HG03432 (cell line): ENCODE data around the gene KRT38.
"Not testable (repeated sequence)": the region's sequence is repeated elsewhere in the genome, so short reads cannot be mapped to it uniquely, and the experiment has no call there.

Experiments
- ATAC-seq: cut with Tn5 transposase; IDR thresholded peaks from one replicate; pipeline ENCODE4 v1.9.1; 2021; ENCODE audit warnings: mild to moderate bottlenecking, moderate library complexity; ENCODE audit not compliant: unreplicated experiment

The KRT38 gene

DNA sequence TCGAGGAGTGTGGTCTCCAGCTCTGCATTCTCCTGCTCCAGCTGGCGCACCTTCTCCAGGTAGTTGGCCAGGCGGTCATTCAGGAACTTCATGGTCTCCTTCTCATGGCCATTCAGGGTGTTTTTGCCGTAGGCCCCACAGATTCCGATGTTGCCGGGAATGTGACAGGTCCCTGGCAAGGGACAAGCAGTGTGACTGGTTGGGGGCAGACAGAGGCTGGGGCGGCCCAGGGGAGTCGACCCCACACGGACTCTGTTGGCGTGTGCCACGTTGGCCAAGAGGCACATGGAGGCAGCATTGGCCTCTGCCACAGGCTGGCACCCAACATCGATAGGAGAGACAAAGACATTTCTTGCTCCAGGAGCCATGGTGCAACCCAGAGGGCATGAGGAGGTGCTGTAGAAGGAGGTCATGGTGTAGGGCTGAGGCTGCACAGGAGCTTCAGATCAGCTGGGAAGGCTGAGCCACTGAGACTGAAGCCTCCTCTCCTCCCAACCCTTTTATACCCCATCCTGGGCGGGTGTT, 16.6 kb downstream of the KRT38 start, which contains the start of gene KRT37:
TSS of gene KRT37 (minus strand) at position 475 of the 525 bp plus-strand sequence. CDS start at position 413, 62 bp downstream.
- no peak for ATAC-seq

DNA sequence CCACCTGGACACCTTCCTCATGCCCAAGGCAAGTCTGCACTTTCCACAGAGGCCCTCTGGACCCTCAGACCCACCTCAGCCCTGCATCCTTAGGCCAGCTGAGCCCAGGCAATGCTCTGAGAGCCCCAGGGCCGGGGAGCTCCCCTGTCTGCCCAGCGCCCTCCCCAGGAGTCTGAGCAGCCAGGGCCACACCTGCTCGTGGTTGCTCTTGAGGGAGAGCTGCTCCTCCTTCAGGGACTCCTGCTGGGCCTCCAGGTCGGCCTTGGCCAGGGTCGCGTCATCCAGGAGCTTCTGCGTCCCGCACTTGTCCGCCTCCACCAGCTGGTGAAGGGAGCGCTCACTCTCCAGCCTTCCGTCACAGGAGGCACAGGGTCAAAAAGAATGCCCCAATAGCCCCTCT, 18.2 kb downstream of the KRT38 start:
- not testable (repeated sequence) for ATAC-seq

DNA sequence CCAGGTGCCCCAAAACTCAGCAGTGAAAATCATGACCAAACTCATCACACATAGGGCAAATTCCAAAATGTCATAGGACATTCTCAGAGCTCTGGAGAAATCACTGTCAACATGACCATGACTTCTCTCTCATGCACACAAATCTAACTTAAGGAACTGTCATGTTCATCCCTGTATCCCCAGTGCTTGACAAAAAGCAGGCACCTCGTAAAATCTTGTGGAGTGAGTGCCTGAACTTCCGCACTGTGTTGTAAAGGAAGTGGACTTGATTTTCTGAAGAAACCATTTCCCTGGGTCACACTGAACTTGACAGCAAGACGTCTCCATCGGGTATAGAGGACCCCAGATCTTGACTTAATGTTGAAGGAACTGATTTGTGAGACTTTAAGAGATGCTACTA, 19.2 kb downstream of the KRT38 start:
- no peak for ATAC-seq

DNA sequence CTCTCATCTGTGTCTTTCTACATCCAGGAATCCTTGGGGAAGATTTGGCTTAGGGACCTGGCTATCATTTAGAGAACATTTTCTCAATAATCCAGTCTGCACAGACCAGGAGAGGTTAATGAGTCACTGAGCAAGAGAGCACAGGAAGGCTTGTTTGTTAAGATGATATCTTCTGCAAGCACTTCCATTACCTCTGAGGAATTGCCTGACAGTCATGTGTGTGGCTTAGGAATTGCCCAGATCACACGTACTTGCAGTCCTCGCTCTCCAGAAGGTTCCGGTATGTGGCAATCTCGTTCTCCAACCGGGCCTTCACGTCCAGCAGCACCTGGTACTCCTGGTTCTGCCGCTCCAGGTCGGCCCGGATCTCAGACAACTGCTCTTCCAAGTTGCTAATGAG, 19.7 kb downstream of the KRT38 start:
- ATAC-seq, result no peak

DNA sequence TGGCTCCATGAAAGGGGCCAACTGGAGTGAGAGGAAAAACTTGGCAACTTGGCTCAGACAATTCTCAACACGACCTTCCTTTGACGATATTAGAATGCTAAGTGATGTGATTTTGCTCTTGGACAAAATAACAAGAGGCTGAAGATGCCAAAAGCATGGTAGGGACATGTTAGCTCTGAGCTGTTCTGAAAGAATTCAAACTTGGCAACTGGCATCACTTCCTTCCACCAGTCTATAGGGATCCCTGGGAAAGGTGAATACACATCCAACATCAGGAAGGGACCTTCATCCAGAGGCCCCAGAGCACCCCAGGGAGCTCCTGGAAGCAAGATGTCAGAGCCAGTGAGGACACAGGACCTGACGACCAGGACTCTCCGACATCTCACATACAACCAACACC, 20.6 kb downstream of the KRT38 start:
- ATAC-seq, result no peak

DNA sequence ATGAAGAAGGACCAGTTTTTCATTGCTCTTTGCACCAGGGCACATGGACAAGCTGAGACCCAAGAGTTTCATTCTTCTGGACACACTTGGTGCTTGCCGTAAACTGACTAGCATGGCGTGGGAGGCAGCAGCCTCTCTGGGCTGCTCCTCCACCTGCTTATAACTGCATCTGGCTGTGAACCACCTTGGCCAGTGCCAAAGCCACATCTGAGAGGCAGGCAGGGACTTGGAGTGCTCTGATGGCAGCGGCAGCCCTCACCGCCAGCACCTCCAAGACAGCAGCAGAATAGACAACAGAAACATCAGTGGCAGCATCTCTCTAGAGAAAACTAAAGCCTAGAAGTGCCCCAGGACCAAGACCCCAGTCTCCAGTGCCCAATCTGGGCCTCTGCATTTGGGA, 21.1 kb downstream of the KRT38 start:
- ATAC-seq, result no peak

DNA sequence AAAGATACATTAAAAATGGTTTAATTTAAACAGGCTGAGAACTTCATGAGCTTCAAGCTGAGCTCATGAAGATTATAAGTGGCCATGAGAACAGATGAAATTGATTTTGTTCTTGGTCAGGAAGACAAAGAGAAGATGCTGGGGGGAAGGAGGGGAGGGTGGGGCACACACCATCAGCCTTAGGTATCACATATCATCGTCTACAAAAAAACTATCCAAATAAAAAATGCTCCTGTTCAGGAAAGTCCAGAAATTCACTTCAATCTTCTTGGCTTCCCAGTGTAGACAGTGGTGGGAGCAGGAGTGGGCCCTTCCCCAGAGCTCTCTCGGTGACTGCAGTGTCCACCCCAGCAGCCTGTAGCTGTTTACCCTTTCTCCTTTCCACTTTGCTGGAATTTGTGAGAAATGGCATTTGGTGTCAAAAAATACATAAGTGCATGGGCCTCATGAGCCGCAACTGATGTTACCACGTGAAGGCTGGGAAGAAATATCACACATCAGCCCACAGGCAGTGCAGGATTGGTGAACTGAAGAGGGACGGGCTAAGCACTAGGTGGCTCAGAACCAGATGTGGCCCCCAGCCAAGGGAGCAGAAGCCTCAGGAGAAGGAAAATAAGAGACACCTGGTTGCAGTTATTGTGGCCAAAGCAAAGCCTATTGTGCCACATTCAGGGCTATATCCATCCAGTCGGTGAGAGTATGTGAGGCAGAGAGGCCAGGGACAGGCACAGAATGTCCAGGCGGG, 22.5 kb downstream of the KRT38 start:
- no peak for ATAC-seq

DNA sequence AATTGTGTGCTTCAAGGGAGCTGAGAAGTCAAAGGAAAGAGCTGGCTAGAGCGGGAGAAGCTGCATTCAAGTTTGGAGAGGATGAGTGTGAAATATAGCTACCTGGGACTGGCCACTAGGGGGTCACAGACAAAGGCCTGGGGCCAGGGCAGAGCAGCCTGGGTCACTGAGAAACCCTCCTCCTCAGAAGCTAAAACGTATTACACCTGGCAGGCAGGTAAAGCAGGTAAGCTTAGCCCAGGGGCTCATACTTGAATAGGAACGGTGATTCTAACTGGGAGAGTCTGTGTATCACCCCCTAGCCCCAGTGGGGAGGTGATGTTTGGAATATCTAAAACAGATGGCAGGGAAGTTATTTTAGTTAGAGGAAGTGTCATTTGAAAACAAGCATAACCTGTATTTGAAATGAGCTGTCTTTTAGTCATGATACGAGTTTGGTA, 23.2 kb downstream of the KRT38 start:
- no peak for ATAC-seq

DNA sequence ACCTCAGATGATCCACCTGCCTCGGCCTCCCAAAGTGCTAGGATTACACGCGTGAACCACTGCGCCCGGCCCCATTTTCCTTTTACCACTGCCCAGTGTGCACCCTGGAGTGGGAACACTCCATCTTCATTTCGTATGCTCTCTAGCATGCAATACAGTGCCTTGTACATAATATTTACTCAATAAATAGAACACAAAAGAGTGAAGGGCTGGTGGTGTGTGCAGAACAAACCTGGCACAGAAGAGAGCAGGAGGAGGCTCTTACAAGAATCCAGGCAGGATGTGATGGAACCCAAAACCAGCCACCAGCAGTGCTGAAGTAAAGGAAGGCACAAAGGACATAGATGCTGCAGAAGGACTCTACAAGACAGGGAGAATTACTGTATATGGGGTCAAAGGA, 23.7 kb downstream of the KRT38 start:
- ATAC-seq, result no peak

DNA sequence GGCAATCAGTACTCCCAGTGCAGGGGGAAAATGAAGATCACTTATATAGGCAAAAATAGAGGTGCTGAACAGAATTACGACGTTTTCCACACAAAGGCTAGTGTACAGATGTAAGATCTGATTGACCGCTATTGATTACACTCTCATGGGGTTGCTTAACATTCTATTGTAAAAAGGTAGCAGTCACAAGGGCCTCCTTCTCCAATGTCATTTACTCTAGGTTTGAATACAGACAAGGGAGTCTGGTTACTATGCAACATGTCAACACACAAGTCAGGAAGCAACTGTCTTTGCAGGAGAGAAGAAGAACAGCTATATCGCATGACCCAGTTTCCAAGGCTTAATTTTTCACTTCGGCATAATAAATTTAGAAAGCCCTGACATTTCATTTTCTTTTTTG, 24.3 kb downstream of the KRT38 start:
- ATAC-seq, result no peak

DNA sequence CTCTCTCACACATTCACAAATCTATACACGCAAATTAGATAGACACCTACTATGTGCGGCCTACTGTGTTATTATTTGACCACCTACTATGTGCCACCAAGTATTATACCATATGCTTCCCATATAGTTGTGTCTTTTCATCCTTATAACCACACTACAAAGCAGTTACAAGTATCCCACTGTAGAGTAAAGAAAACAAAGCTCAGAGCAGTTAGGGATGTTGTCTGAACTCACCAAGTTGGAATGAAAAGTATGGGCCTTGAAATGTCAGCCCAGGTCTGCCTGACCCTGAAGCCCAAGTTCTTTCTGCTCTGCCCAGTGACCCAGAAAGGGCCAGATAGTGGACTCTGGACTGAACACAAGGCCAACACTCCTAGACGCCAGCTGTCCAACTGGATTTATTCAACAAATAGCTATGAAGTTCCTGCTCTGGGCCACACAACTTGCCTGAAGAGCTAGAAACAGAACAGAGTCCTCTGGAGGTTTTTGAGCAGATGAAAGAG, 24.9 kb downstream of the KRT38 start:
- ATAC-seq, result no peak

DNA sequence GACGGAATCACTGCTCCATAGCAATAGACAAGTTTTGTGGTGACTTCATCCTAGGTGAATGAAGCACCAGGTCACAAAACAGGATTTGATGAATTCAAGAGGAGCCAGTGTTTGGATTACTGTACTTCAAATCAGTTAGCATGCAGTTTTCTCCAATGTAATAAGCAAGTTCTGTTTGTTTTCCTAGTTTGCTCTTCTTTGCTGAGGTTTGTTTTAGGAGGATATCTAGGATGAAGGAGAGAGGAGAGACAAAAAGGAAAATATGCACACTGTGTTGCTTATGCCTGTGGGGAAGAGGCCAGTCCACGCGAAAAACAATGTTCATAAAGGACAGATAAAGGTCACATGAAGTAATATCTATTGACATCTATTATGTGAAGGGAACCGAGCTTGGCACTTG, 25.4 kb downstream of the KRT38 start:
- no peak for ATAC-seq

DNA sequence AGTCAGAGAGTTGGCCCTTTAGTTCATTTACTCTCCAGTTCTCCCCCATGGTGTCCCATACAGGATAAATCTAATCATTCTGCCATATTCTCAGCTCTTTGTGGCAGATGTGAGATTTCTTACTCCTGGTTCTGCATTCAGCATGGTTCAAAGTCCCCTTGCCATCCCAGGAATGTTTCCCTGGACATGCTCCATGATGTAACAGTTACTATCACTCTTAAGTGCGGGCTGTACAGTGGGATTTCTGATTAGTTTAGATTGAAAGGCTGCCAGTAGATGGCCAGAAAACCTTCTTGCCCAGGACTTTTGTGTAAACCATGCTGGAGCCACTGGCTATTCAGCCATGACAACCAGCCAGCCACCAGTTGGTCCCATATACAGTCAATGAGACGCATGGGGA, 26.8 kb downstream of the KRT38 start:
- no peak for ATAC-seq

DNA sequence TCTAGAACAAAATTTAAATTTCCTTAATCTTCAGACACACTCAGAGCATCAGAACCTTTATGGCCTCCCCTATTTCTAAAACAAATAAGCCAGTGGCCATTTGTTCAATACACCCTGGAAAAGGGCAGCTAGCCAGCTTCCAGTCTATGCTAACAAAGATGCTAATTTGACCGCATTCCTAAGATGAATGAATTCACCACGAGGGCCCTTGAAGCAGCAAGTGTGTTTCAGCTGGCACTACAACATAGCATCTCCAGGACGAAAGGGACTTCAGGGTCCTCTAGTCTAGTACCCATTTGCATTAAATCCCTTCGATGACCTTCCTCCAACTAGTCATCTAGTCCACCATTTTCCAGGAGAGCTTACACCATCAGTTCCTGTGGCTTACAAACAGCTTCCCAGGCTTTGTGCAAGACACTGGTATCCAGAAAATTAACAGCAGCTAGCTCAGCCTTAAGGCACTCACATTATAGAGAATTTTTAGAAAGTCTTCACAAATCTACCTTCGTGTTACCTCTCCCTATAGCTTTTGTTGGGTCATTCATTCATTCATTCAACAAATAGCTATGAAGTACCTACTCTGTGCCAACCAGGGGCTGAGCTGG, 27.3 kb downstream of the KRT38 start:
- no peak for ATAC-seq

DNA sequence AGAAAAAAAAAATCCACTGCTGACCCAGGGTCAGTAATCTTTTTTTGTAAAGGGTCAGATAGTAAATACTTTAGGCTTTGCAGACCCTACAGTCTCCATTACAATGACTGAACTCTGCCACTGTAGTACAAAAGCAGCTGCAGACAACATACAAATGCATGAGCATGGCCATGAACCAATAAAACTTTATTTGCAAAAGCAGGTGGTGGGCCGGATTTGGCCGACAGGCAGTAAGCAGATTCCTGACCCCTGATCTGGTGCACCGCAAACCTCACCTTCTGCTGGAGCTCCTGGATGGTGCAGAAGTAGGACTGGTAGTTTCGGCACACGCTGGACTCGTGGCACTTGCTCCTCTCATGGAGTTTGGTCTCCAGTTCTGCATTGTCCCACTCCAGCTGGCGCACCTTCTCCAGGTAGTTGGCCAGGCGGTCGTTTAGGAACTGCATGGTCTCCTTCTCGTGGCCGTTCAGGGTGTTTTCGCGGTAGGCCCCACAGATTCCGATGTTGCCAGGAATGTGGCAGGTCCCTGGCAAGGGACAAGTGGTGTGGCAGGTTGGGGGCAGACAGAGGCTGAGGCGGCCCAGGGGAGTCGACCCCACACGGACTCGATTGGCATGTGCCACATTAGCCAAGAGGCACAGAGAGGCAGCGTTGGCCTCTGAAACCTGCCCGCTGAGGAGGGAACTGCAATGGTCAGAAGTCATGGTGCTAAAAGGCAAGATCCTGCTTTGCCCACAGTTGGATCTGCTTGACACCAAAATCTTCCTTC, 29.5 kb downstream of the KRT38 start:
- no peak for ATAC-seq

DNA sequence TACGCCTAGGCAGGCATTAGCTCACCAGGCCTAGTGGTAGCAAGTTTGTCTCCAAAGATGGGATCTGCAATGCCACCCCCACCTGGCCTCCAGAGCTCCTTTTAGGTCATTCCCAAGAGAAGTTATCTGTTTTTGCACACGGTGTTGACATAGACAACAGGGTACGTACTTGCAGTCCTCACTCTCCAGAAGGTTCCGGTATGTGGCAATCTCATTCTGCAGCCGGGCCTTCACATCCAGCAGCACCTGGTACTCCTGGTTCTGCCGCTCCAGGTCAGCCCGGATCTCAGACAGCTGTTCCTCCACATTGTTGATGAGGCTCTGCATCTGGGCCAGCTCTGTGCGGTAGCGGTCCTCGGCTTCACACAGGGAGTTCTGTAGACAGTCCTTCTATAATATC, 33.6 kb downstream of the KRT38 start:
- no peak for ATAC-seq

DNA sequence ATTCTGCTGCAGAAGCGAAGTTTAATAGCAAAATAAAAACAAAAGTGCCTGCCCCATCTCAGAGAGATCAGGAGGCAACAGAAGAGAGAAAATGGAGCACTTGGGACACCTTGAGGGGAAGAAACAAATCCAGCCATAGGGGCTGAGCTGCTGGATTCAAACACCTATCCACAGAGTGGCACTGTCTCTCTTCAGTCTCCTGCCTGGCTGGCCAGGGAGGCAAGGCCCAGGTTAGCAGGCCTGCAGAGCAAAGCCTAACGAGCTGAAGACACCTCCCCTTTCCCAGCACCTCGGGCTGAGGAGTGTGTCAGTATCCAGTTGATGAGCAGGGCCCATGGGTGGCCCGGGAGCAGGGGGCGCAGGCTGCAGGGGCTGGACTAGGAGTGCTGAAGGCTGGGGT, 34.6 kb downstream of the KRT38 start:
- no peak for ATAC-seq

DNA sequence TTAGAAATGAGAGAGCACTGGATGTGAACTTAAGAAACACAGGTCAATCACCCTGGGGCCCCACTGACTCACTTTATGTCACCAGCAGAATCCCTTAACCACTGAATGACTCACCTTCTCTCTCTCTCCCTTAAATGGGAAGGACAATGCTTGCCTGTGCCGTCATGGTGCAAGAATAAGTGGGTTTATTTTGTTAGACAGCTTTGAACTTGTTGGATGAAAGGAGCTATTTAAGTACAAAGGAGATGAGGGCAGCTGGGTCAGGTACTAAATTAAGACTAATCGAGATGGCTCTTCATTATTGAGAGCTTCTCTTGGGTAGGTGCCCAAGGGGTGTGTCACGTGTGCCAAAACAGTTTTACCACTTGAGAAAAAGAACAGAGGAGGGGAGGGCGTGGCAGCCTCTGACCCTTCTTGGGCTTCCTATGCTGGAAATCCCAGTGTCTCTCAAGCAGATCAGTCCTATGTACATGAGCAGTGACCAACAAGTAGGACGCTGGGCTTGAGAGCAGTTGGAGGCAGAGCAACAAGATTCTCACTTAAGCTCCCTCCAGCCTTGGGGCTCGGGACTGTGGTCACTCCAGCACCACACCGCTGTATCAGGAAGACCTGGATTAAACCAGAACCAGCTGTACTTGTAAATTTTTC, 36.6 kb downstream of the KRT38 start:
- no peak for ATAC-seq

DNA sequence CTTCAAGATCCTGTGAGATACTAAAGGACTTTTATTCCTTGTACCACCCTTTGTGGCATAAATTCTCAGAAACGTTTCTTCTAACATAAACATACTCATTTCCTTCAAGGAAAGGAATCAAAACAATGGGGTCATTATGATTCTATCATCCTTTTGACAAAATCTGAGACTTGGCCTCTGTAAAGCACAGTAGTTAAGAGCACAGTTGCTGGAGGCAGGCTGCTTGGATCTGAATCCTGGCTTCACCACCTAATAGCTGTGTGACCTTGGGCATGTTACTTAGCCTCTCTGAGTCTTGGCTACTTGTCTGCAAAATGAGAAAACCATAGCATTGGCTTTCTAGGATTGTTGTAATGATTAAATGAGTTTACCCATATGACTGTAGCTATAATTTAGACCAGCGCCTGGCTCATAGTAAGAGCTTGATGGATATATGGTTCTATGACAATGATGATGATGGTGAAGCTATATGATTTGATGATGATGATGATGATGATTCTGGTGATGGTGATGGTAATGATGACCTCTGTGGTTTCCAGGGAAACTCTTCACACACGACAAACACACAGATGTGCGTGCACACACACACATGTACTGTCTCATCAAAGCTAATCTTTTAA, 37.3 kb downstream of the KRT38 start:
- ATAC-seq, result no peak

DNA sequence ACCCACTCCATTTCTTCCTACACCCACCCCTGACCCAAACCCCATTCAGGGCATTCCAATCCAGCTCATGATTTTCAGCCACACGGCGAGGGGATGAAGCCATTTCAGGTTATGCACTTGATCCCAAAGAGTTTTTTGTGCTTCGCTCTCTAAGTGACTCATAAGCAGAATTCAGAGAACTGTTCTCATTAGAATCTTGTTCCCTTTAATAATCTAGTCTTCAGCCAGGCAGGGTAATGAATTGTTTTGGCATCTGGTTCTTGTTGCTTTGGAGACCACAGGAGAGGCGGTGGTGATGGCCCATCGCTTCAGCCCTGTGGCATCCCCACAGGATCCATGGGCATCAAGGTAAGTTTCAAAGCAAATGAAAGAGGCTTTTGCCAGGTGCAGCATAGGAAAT, 38.6 kb downstream of the KRT38 start:
- no peak for ATAC-seq
